Activated CD8-positive, alpha-beta T cell treated with anti-CD3 and anti-CD28 coated beads for 36 hours (primary cell): ENCODE data around the gene UROC1. TPM values are rescaled to one million over a fixed set of nuclear protein-coding genes. Genes with fewer than 3 reads are reported as not detected.

ENCODE experiments used
- ATAC-seq: fragments of 200-7000 bp; cut with Tn5 transposase; one replicate; pipeline ENCODE4 v1.10.0; 2021; ENCODE audit warnings: mild to moderate bottlenecking, moderate library complexity
- CTCF ChIA-PET: fragments of 350-600 bp; sonication (Branson Sonifier 250); formaldehyde crosslinking; loops from one replicate; lab custom pipeline; 2021; ENCODE audit warnings: antibody characterized with exemption; lab: Charles Lee
- POLR2A ChIA-PET: fragments of 350-600 bp; sonication (Branson Sonifier 250); formaldehyde crosslinking; loops from one replicate; lab custom pipeline; 2021; ENCODE audit warnings: antibody characterized with exemption; lab: Charles Lee
- DNase-seq: peaks from one replicate; pipeline ENCODE4 v3.0.0-alpha.2; 2020
- H3K27ac Mint-ChIP-seq: one replicate; pipeline ENCODE4 v1.8.0; 2021; ENCODE audit warnings: mild to moderate bottlenecking, mixed read lengths
- H3K27me3 Mint-ChIP-seq: one replicate; pipeline ENCODE4 v1.8.0; 2021; ENCODE audit warnings: mixed read lengths
- H3K36me3 Mint-ChIP-seq: one replicate; pipeline ENCODE4 v1.8.0; 2021; ENCODE audit warnings: low read depth, mixed read lengths
- H3K4me1 Mint-ChIP-seq: one replicate; pipeline ENCODE4 v1.8.0; 2021; ENCODE audit warnings: low read depth, mixed read lengths
- H3K4me3 Mint-ChIP-seq: one replicate; pipeline ENCODE4 v1.8.0; 2021; ENCODE audit warnings: mild to moderate bottlenecking, moderate library complexity, mixed read lengths
- H3K9me3 Mint-ChIP-seq: one replicate; pipeline ENCODE4 v1.8.0; 2021; ENCODE audit warnings: mixed read lengths
- intact Hi-C: fragments of 100-400 bp; cut with micrococcal nuclease; formaldehyde crosslinking; loops from one replicate; pipeline ENCODE4 v1.10.0; 2022
- total RNA-seq, 2 experiments: library from RNA; stranded (reverse); gene quantifications; one replicate each; pipeline ENCODE4 v1.2.3, GENCODE V29; 2021
- TF ChIP-seq, protein P1 (sequence below): fragments of 200-600 bp; IDR thresholded peaks from one replicate; pipeline ENCODE4 v1.8.0; 2022; ENCODE audit warnings: antibody characterized with exemption, mild to moderate bottlenecking

UROC1 gene
- total RNA-seq, 2 experiments from 2014 or later: not detected

DNA sequence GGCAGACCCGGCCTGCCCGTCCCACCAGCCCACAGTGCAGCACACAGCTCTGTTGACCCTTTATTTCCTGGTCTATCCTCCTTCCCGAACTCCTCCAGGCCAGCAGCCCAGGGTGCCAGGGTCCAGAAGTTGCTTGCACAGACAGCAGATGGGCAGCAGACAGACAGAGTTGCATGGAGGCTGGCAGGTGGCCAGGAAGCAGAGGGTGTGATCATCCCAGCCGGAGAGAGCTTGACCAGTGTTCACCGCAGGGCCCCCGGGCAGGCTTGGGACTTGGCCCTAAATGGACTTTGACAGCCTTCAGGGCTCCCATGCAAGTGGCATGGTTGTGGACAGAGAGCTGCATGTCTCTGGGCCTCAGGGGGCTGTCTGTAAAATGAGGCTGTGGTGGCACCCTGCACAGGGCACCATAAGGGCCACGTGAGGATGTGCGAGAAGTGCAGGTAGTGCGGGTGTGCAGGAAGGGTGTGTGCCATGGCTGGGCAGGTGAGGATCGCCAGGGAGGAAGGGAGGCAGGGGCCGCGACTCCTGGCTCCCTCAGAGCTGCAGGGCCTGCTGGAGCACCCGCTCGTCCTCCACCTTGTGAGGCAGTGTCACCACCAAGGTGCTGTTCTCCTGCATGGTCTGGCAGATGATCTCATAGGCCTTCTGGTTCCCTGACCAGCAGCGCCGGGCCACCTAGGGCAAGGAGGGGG, 35.6 kb downstream of the UROC1 start:
- Mint-ChIP-seq H3K36me3 (no peaks in the 10 kb centered on the region), H3K27ac (no peak overlapping the region), H3K4me3 (no peak overlapping the region), H3K4me1 (peaks cover 9% of the 10 kb centered on the region), H3K27me3 (no peaks in the 10 kb centered on the region), H3K9me3 (no peaks in the 10 kb centered on the region)
- no peak for DNase-seq
- CTCF ChIA-PET: interaction anchor here (1.6 kb wide), 1 partner anchor 11 kb away, joined by 4 read pairs; no protein-coding TSS in a partner anchor
- intact Hi-C loops: no loop called here
- POLR2A ChIA-PET: no interaction called here
- no peak for ATAC-seq
- TF ChIP-seq, protein P1, sequence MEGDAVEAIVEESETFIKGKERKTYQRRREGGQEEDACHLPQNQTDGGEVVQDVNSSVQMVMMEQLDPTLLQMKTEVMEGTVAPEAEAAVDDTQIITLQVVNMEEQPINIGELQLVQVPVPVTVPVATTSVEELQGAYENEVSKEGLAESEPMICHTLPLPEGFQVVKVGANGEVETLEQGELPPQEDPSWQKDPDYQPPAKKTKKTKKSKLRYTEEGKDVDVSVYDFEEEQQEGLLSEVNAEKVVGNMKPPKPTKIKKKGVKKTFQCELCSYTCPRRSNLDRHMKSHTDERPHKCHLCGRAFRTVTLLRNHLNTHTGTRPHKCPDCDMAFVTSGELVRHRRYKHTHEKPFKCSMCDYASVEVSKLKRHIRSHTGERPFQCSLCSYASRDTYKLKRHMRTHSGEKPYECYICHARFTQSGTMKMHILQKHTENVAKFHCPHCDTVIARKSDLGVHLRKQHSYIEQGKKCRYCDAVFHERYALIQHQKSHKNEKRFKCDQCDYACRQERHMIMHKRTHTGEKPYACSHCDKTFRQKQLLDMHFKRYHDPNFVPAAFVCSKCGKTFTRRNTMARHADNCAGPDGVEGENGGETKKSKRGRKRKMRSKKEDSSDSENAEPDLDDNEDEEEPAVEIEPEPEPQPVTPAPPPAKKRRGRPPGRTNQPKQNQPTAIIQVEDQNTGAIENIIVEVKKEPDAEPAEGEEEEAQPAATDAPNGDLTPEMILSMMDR: no peak

DNA sequence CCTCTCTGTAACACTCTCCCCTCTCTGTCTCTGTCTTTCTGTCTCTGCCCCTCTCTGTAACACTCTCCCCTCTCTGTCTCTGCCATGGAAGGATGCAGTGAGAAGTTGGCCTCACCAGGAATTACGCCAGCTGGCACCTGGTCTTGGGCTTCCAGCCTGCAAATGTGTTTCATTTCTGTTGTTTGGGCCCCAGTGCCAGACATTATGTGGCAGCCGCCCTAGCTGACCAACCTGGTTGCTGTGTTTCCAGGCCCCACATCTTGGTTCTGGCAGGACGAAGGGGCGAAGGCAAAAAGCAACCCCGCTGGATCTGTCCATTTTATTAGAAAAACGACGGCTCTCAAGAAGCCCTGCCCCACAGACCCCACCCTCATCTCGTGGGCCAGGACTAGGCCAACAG, 36.7 kb downstream of the UROC1 start:
- ATAC-seq (no peak), DNase-seq (no peak)
- intact Hi-C loops: no loop called here
- ChIA-PET POLR2A (no interaction called here), CTCF (no interaction called here)
- Mint-ChIP-seq H3K4me3 (no peak overlapping the region), H3K4me1 (peaks cover 6% of the 10 kb centered on the region), H3K9me3 (no peaks in the 10 kb centered on the region), H3K27me3 (no peaks in the 10 kb centered on the region), H3K36me3 (no peaks in the 10 kb centered on the region), H3K27ac (no peak overlapping the region)
- TF ChIP-seq, protein P1: no peak

DNA sequence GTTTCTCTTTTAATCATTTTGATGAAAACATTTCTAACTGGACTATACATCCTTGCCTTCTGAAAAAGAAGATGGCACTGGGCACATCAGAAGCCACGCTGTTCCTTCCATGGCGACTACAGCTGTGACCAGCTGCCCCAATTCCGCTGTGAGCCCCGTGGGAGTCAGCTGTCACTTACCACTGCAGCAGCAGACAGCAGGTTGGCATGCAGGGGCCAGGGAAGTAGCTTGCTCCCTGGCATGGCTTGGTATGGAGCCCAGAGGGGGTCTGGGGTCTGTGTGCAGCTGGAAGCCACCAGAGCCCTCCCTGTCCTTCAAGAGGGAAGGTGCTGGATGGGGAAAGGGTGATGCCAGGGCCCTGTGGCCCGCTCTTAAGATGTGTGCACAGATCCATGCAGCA, 37.4 kb downstream of the UROC1 start:
- no peaks in the 10 kb centered on the region for H3K9me3 Mint-ChIP-seq
- CTCF ChIA-PET: no interaction called here
- ATAC-seq: no peak

DNA sequence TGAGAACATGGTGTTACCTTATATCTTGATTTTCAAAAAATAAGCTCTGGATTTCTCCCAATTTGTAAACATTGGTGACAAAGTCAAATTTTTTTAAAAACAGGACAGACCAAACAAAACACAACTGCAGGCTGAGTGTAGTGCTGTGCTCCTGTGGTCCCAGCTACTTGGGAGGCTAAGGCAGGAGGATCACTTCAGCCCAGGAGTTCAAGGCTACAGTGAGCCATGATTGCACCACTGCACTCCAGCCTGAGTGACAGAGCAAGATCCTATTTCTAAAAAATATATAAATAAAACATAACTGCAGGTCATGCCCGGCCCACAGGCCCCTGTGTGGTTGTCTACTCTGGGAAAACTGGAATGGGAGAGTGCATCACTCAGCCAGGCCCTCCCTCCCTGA, 37.9 kb downstream of the UROC1 start:
- H3K36me3 Mint-ChIP-seq: peaks cover 2% of the 10 kb centered on the region
- intact Hi-C loops: no loop called here
- TF ChIP-seq, protein P1: no peak
- no peaks in the 10 kb centered on the region for H3K27me3 Mint-ChIP-seq
- DNase-seq (no peak), ATAC-seq (no peak)
- POLR2A ChIA-PET: no interaction called here
- no peak overlapping the region for H3K27ac Mint-ChIP-seq
- H3K9me3 Mint-ChIP-seq: no peaks in the 10 kb centered on the region
- H3K4me1 Mint-ChIP-seq: peaks cover 6% of the 10 kb centered on the region
- CTCF ChIA-PET: no interaction called here
- no peak overlapping the region for H3K4me3 Mint-ChIP-seq

More for the DNA sequence above, 37.4 kb downstream of the UROC1 start:
- POLR2A ChIA-PET: no interaction called here
- no peaks in the 10 kb centered on the region for H3K36me3 Mint-ChIP-seq
- no peak overlapping the region for H3K27ac Mint-ChIP-seq
- intact Hi-C loops: no loop called here
- TF ChIP-seq, protein P1: no peak
- no peaks in the 10 kb centered on the region for H3K27me3 Mint-ChIP-seq
- no peak overlapping the region for H3K4me3 Mint-ChIP-seq
- peaks cover 6% of the 10 kb centered on the region for H3K4me1 Mint-ChIP-seq
- DNase-seq: no peak

DNA sequence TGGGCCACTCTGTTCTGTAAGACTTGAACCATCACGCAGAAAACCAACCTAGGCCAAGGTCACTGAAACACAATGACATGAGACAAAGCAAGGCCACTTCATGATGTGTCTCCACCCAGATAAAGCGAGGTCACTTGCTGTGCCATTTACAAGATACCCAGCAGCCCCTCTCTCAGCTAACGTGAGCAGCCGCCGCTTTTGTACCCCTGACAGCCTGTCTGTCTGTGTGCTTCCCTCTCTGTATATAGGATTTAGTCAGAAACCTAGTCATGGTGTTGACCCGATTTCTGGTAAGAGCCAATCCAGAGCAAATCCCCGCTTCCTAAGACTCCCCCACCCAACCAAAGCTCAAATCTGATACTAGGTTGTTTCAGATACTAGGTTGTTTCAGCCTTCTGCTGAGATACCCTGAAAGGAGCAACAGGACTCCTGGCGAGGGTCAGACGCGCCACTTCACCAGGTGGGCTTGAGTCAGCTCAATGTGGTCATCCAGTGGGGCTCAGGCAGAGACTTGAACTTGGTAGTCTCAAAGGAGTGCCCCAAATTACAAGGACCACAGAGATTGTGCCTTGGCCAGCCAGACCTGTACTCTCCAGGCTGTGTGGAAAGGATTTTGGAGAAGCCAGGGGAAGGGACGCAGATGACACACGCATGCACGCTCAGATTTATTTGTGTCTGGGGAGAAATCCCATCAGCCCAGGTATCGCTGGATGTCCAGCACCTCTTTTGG, 38.8 kb downstream of the UROC1 start:
- ChIA-PET POLR2A (no interaction called here), CTCF (no interaction called here)
- DNase-seq (no peak), ATAC-seq (no peak)
- TF ChIP-seq, protein P1: no peak
- intact Hi-C loops: no loop called here
- Mint-ChIP-seq H3K27me3 (no peaks in the 10 kb centered on the region), H3K9me3 (no peaks in the 10 kb centered on the region), H3K4me3 (no peak overlapping the region), H3K4me1 (peaks cover 7% of the 10 kb centered on the region), H3K36me3 (peaks cover 7% of the 10 kb centered on the region), H3K27ac (no peak overlapping the region)
